GM18867 (cell line): ENCODE results near the gene PPIP5K2.
"Not testable (repeated sequence)": the region's sequence is repeated elsewhere in the genome, so short reads cannot be mapped to it uniquely, and the experiment has no call there.

ENCODE experiments used
- ATAC-seq: cut with Tn5 transposase; IDR thresholded peaks from one replicate; pipeline ENCODE4 v1.9.1; 2021; ENCODE audit warnings: mild to moderate bottlenecking, moderate library complexity; ENCODE audit not compliant: unreplicated experiment

The PPIP5K2 gene

GRCh38 chr5:103205991-103206700, 86.0 kb downstream of the PPIP5K2 start:
- no peak for ATAC-seq

GRCh38 chr5:103207011-103207410, 86.9 kb downstream of the PPIP5K2 start:
- no peak for ATAC-seq

- ATAC-seq = no peak
Observed at GRCh38 chr5:103207653-103208052, 87.6 kb downstream of the PPIP5K2 start.

- ATAC-seq = no peak
Observed at GRCh38 chr5:103208460-103208859, 88.4 kb downstream of the PPIP5K2 start.

GRCh38 chr5:103209065-103209464, 89.0 kb downstream of the PPIP5K2 start:
- ATAC-seq = no peak

- no peak for ATAC-seq
Observed at GRCh38 chr5:103210952-103211351, 90.9 kb downstream of the PPIP5K2 start.

- ATAC-seq = peak; percentile 90
Observed at GRCh38 chr5:103211576-103212561, 91.8 kb downstream of the PPIP5K2 start.

- no peak for ATAC-seq
Observed at GRCh38 chr5:103216137-103216536, 96.0 kb downstream of the PPIP5K2 start.

- no peak for ATAC-seq
Observed at GRCh38 chr5:103216697-103217096, 96.6 kb downstream of the PPIP5K2 start.

GRCh38 chr5:103217101-103217500, 97.0 kb downstream of the PPIP5K2 start:
- no peak for ATAC-seq

GRCh38 chr5:103218164-103218563, 98.1 kb downstream of the PPIP5K2 start:
- ATAC-seq = no peak

- not testable (repeated sequence) for ATAC-seq
Observed at GRCh38 chr5:103219074-103219473, 99.0 kb downstream of the PPIP5K2 start.

- ATAC-seq = no peak
Observed at GRCh38 chr5:103223031-103223955, 103.2 kb downstream of the PPIP5K2 start.

- ATAC-seq = peak; percentile 90
Observed at GRCh38 chr5:103224118-103224893, 104.2 kb downstream of the PPIP5K2 start.

- no peak for ATAC-seq
Observed at GRCh38 chr5:103224894-103225246, 104.8 kb downstream of the PPIP5K2 start.

- no peak for ATAC-seq
Observed at GRCh38 chr5:103228061-103228460, 108.0 kb downstream of the PPIP5K2 start.

GRCh38 chr5:103228588-103228987, 108.5 kb downstream of the PPIP5K2 start:
- no peak for ATAC-seq

- ATAC-seq = peak; percentile 86
Observed at GRCh38 chr5:103232393-103232999, 112.4 kb downstream of the PPIP5K2 start.

- ATAC-seq = no peak
Observed at GRCh38 chr5:103234239-103234975, 114.3 kb downstream of the PPIP5K2 start.
